Suppressor macrophage treated with lipopolysaccharide for 4 hours (primary cell): ENCODE data around the gene TBC1D5.
"Not testable (repeated sequence)": the region's sequence is repeated elsewhere in the genome, so short reads cannot be mapped to it uniquely, and the experiment has no call there.

Source experiments
- DNase-seq: peaks from one replicate; pipeline ENCODE4 v3.0.0-alpha.2; 2020

TBC1D5 gene

DNA sequence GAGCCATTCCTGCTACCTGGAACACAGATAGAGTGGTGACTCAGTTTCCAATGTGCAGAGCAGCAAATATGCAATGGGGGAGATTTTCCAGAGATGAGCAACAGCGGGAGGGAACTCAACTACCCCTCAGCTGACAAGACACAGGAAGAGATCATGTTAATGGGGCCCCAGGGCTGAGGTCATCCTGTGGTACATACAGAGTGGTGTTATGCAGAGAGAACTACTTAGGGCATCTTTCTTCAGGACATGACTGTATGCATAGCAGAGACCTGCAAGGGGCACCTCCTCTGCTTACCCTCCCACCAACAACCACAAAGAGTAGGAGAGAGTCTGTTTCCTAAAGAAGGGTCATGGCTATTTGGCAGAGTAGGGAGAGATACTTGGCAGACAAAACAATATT, 6.8 kb upstream of the TBC1D5 start:
- peak; percentile 21 for DNase-seq

GRCh38 chr3:17747890-17748247, 5.4 kb upstream of the TBC1D5 start:
- peak; percentile 9 for DNase-seq

DNA sequence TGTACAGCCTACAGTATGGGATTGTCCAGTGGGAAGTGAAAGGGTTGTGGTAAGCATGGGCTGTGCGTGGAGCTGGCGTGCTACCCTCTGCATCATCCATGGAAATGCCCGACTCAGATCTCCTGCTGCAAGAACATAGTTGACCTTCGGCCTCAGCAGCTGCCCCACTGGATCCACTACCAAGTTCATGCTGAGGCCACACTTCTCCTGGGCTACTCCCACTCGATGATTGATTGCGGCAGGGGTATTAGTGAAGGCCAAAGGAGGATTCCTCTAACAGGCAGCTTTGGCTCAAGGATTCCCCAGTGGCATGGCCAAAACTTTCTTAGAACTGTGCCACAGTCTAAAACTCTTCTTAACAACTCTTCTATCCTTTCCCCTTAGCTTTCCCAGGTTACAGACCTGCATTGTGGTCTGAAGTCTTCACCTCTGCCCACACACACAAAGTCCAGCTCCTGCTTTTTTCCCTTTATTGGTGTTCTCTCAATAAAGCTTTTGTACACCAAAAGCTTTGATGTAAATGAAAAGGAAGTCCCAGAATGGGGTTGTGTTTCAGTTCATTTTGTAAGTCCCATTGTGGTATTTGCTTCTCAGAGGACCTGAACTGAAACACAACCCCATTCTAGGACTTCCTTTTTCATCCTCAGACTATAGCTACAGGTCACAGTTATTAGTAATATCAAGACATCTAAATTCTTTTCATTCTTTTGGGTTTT, 4.9 kb upstream of the TBC1D5 start:
- peak; percentile 80 for DNase-seq

DNA sequence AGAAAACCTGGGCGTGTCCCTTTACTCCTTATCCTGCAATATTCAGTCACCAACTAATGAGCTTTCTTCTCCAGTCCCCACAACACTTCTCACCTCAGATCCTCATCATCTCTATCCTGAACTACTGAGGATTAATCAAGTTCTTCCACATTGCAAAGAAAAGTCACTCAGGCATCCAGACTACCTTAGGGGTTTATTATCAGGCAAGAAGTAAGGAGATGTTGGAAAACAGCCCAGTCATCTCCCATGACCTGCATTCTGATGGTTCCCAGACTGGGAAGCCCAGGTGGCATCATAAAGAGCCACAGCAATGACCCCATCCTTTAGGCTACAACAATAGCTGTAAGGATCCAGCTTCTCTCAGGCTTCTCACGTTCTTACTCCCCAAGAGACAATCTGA, 3.5 kb upstream of the TBC1D5 start:
- no peak for DNase-seq

- no peak for DNase-seq
These were observed 2.9 kb upstream of the TBC1D5 start for GRCh38 chr3:17745301-17745700.

DNA sequence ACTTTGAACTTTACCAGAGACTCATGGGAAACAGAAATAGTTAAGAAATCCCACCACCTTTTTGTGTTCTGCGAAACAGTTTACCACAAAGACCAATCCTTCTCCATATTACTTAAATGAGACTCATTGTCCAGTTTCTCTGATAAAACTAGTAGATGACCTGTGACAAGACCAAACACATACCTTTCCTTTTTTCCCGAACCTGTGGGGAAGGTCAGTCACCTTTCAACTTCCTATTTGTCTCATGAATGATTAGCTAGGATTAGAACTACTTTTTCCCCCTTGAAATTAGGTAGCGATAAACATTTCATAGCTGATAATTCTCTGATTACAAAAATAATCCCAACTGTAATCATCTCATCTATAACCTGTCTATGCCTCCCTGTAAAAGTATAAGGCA, 2.3 kb upstream of the TBC1D5 start:
- no peak for DNase-seq

DNA sequence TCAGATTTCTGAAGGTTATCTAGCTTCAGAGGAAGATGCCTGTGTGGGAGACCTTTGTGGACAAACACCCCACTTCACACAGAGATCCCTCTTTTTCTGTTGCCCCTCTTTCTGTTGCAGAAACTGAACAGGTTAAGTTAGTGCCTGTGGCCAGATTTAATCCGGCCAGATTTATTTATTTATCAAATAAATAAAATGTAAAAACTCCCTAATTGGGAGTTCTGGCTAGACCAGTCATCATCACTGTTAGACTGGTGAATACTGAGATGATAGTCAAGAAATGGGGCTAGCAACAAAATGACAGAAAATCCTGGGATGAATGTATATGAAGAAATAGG, 1.2 kb upstream of the TBC1D5 start:
- no peak for DNase-seq

GRCh38 chr3:17742880-17743657, 638 bp upstream of the TBC1D5 start:
- no peak for DNase-seq

DNA sequence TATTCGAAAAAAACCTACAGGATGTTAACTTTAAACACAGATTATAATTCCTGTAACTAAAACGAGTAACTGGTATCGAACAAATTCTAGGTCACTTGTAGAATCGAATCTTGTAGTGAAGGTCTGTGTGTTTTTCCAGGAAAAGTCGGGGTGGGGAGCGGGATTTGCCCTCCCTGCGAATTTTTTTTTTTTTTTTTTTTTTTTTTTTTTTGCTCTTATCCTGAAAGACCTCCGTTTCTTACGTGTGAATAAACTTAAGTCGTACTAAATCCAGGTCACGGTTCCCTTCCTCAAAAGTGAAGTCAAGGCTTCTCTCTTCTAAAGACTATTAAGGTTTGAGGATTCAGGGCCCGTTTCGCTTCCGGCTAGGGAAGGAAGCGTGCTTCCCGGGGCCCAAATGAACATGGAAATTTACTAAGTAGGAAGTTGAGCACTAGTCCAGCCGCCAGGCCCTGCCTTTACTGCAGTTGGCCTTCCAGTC, 770 bp downstream of the TBC1D5 start:
- peak; percentile 87 for DNase-seq

GRCh38 chr3:17740721-17741141, 1.7 kb downstream of the TBC1D5 start:
- DNase-seq = peak; percentile 9

GRCh38 chr3:17738921-17739320, 3.5 kb downstream of the TBC1D5 start:
- no peak for DNase-seq

GRCh38 chr3:17738219-17738618, 4.2 kb downstream of the TBC1D5 start:
- no peak for DNase-seq

DNA sequence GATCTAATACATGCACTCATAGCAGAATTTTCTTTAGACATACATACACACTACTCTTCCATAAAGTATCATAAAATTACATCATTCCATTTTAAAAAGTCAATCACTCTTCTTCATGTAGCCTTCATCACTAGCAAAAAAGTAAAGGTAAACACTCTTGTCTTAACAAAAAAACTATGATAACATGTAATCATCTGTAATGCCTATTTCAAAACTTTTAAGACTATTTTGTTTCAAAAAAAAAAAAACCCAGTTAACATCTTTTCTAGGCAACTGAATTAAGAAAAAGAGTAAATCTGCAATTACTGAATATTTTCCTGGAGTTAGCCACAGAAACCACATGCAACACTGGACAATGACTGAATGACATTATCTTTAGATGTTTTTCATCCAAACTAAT, 4.8 kb downstream of the TBC1D5 start:
- no peak for DNase-seq

DNA sequence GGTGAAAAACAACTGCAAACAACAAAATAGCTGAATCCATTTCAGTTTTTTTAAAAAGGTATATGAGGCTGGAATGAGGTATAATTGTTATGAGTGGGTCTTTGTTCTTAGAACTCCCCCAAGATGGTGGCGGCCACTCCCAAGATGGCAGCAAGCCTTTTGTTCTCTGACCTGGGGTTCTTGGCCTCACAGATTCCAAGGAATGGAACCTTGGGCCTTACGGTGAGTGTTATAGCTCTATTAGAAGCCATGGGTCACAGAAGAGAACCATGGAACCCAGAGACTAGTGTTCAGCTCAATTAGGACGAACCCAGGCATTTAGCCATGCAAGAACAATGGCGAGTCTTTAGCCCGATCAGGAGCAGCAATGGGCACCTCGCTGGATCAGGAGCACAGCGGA, 7.1 kb downstream of the TBC1D5 start:
- DNase-seq = not testable (repeated sequence)

DNA sequence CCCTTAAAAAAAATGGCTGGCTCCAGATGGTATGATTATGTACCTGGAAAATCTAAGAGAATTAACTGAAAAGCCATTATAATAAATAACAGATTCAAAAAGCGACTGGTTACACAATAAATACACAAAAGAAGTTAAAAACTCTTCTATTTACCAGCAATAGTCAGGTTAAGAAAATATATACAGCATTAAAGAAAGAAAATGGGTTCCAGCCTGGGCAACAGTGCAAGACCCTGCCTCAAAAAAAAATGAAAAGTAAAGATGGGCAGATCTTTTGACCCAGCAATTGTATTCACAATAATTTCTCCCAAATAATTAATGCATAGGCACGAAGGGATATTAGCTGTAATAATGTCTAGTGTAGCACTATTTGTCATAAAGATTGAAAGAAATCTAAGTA, 8.7 kb downstream of the TBC1D5 start:
- no peak for DNase-seq

- peak; percentile 82 for DNase-seq
These were observed 9.2 kb downstream of the TBC1D5 start for GRCh38 chr3:17733215-17733614.

DNA sequence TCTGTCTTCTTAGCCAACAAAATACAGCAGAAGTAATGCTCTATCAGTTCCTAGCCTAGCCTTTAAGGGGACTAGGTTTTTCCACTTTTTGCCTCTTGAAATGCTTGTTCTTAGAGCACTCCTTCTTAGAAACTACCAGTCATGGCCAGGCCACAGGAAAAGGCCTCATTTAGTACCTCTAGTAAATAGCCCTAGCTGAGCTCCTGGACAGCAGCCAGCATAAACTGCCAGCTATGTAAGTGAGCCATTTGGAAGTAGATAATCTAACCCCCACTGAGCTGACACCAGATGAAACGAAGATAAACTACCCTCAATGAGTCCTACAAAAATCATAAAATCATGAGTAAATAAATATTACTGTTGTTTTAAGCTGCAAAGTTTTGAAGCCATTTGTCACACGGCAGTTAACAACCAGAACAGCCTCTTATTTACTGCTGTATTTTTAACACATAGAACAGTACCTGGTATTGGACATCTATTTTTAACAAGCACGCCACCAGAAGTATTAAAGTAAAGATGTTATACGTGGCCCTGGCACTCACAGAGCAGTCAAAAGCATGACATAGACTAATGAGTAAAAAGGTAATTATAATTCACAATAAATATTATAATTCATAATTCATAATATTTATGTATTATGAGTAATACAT, 12.0 kb downstream of the TBC1D5 start:
- no peak for DNase-seq

- no peak for DNase-seq
These were observed 16.1 kb downstream of the TBC1D5 start for GRCh38 chr3:17726313-17726712.

GRCh38 chr3:17725844-17726243, 16.6 kb downstream of the TBC1D5 start:
- DNase-seq = not testable (repeated sequence)

- no peak for DNase-seq
These were observed 17.5 kb downstream of the TBC1D5 start for GRCh38 chr3:17724948-17725347.

DNA sequence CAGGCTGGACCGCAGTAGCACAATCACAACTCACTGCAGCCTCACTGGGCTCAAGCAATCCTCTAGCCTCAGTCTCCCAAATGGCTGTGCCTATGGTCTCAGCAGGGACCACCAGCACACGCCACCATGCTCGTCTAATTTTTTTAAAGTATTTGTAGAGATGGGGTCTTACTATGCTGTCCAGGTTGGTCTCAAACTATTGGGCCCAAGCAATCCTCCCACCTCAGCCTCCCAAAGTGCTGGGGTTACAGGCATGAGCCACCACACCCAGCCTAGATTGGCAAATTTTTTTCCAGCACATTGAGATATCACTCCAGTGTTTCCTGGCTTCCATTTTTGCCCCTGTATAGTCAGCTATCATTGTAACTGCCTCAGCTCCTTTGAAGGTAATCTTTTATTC, 18.3 kb downstream of the TBC1D5 start:
- no peak for DNase-seq

GRCh38 chr3:17717411-17717810, 25.0 kb downstream of the TBC1D5 start:
- no peak for DNase-seq

GRCh38 chr3:17714473-17714872, 28.0 kb downstream of the TBC1D5 start:
- no peak for DNase-seq

DNA sequence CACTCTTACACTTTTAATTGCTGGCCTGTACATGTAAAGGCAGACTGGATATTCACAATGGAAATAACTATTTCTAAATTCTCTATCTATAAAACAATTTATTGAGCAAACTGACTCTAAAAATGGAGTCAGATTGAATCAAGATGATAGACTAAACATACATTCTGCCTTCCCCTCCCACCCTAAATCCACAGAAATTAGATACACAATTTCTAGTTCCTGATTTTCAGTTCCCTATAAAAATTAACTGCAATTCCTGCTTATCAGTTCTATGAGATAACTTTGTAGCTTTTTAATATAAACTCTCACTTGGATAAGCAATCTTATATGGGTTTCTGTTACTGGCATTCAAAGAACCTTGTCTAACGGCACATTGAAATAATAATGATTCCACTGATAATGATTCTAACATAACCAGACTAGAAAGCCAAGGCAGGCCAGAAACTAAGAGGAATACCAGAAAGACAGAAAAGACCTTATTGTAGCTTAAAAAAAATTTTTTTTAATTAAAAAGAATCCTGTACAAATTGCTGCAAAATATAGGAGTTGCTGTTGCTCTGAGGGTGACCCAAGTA, 33.1 kb downstream of the TBC1D5 start:
- peak; percentile 17 for DNase-seq
